ENCODE results near the gene GMDS. TPM values are rescaled to one million over a fixed set of nuclear protein-coding genes. Genes with fewer than 3 reads are reported as not detected.

Gene GMDS
- total RNA-seq, 1 experiment from 2014 or later, result 35.0 TPM

DNA sequence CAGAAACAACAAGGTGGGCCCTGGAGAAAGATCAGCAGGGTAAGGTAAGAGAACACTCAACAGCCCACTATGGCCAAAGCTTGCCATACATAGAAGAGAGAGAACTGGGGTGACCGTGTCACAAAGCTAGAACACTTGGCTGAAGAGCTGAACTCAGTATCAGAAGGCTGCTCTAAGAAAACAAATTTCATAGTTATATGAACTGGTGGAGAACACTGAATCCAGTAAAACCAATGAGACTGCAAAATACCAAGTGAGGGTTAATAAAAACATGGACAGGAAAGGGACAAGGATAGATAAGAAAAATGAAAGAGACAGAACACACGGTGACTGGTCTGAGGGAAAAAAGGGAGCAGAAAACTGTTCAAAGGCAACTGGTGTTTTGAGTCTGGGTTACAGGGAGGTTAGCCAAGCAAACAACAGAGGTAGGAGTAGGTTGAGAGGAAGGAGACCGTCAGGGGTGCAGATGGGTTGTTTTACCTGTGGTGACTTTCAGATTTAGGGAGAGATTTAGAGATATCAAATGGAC, 56.5 kb downstream of the GMDS start:
- Mint-ChIP-seq H3K9me3 (no peaks in the 10 kb centered on the region), H3K36me3 (no peaks in the 10 kb centered on the region), H3K27ac (no peak overlapping the region), H3K4me1 (peaks cover 31% of the 10 kb centered on the region), H3K27me3 (ENCODE audit: low read depth) (no peaks in the 10 kb centered on the region), H3K4me3 (no peak overlapping the region)
- ATAC-seq, result no peak
- CTCF ChIA-PET, result interaction anchor here (0.7 to 2.9 kb wide), 3 partner anchors 8 to 84 kb away, joined by 3 to 13 read pairs (median 4); no protein-coding TSS in a partner anchor
- DNase-seq (ENCODE audit: low spot score), result no peak
- TF ChIP-seq ATF1 (CRISPR knock-in tag; IDR thresholded peaks at IDR 0.05) (no peak), KAT7 (CRISPR knock-in tag; IDR thresholded peaks at IDR 0.05; ENCODE audit: borderline replicate concordance) (no peak), ZNF396 (CRISPR knock-in tag; IDR thresholded peaks at IDR 0.05; ENCODE audit: borderline replicate concordance) (no peak)
- TF ChIP-seq, protein P1, sequence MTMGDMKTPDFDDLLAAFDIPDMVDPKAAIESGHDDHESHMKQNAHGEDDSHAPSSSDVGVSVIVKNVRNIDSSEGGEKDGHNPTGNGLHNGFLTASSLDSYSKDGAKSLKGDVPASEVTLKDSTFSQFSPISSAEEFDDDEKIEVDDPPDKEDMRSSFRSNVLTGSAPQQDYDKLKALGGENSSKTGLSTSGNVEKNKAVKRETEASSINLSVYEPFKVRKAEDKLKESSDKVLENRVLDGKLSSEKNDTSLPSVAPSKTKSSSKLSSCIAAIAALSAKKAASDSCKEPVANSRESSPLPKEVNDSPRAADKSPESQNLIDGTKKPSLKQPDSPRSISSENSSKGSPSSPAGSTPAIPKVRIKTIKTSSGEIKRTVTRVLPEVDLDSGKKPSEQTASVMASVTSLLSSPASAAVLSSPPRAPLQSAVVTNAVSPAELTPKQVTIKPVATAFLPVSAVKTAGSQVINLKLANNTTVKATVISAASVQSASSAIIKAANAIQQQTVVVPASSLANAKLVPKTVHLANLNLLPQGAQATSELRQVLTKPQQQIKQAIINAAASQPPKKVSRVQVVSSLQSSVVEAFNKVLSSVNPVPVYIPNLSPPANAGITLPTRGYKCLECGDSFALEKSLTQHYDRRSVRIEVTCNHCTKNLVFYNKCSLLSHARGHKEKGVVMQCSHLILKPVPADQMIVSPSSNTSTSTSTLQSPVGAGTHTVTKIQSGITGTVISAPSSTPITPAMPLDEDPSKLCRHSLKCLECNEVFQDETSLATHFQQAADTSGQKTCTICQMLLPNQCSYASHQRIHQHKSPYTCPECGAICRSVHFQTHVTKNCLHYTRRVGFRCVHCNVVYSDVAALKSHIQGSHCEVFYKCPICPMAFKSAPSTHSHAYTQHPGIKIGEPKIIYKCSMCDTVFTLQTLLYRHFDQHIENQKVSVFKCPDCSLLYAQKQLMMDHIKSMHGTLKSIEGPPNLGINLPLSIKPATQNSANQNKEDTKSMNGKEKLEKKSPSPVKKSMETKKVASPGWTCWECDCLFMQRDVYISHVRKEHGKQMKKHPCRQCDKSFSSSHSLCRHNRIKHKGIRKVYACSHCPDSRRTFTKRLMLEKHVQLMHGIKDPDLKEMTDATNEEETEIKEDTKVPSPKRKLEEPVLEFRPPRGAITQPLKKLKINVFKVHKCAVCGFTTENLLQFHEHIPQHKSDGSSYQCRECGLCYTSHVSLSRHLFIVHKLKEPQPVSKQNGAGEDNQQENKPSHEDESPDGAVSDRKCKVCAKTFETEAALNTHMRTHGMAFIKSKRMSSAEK (CRISPR knock-in tag; IDR thresholded peaks at IDR 0.05; ENCODE audit: borderline replicate concordance), result no peak
- TF ChIP-seq, protein P2, sequence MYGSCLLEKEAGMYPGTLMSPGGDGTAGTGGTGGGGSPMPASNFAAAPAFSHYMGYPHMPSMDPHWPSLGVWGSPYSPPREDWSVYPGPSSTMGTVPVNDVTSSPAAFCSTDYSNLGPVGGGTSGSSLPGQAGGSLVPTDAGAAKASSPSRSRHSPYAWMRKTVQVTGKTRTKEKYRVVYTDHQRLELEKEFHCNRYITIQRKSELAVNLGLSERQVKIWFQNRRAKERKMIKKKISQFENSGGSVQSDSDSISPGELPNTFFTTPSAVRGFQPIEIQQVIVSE (CRISPR knock-in tag; IDR thresholded peaks at IDR 0.05; ENCODE audit: borderline replicate concordance), result no peak
- TF ChIP-seq, protein P3, sequence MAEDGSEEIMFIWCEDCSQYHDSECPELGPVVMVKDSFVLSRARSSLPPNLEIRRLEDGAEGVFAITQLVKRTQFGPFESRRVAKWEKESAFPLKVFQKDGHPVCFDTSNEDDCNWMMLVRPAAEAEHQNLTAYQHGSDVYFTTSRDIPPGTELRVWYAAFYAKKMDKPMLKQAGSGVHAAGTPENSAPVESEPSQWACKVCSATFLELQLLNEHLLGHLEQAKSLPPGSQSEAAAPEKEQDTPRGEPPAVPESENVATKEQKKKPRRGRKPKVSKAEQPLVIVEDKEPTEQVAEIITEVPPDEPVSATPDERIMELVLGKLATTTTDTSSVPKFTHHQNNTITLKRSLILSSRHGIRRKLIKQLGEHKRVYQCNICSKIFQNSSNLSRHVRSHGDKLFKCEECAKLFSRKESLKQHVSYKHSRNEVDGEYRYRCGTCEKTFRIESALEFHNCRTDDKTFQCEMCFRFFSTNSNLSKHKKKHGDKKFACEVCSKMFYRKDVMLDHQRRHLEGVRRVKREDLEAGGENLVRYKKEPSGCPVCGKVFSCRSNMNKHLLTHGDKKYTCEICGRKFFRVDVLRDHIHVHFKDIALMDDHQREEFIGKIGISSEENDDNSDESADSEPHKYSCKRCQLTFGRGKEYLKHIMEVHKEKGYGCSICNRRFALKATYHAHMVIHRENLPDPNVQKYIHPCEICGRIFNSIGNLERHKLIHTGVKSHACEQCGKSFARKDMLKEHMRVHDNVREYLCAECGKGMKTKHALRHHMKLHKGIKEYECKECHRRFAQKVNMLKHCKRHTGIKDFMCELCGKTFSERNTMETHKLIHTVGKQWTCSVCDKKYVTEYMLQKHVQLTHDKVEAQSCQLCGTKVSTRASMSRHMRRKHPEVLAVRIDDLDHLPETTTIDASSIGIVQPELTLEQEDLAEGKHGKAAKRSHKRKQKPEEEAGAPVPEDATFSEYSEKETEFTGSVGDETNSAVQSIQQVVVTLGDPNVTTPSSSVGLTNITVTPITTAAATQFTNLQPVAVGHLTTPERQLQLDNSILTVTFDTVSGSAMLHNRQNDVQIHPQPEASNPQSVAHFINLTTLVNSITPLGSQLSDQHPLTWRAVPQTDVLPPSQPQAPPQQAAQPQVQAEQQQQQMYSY (CRISPR knock-in tag; IDR thresholded peaks at IDR 0.05), result no peak
- TF ChIP-seq, protein P4, sequence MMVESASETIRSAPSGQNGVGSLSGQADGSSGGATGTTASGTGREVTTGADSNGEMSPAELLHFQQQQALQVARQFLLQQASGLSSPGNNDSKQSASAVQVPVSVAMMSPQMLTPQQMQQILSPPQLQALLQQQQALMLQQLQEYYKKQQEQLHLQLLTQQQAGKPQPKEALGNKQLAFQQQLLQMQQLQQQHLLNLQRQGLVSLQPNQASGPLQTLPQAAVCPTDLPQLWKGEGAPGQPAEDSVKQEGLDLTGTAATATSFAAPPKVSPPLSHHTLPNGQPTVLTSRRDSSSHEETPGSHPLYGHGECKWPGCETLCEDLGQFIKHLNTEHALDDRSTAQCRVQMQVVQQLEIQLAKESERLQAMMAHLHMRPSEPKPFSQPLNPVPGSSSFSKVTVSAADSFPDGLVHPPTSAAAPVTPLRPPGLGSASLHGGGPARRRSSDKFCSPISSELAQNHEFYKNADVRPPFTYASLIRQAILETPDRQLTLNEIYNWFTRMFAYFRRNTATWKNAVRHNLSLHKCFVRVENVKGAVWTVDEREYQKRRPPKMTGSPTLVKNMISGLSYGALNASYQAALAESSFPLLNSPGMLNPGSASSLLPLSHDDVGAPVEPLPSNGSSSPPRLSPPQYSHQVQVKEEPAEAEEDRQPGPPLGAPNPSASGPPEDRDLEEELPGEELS (CRISPR knock-in tag; IDR thresholded peaks at IDR 0.05), result no peak
- POLR2A ChIA-PET, result no interaction called here

DNA sequence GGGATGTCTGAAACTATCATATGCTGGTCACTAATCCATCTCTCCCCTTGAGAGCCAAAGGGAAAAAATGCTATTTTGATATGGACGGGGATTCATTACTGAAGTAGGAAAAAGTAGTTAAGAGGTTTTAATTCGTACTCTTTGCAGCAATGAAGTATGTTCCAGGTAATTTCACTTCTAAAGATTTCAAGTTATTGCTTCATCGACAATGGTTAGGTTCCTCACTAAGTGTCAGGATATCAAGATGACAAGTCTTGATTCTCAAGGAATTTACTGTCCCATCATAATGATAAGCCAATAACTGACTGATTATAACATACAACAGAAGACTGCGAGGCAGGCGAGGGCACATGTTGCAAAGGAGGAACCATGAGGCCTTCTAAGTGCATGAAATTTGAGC, 57.0 kb downstream of the GMDS start:
- Mint-ChIP-seq H3K27me3 (ENCODE audit: low read depth) (no peaks in the 10 kb centered on the region), H3K4me1 (peaks cover 31% of the 10 kb centered on the region), H3K27ac (no peak overlapping the region), H3K36me3 (no peaks in the 10 kb centered on the region), H3K4me3 (no peak overlapping the region), H3K9me3 (no peaks in the 10 kb centered on the region)
- ATAC-seq, result no peak
- DNase-seq (ENCODE audit: low spot score), result no peak
- ChIA-PET POLR2A (no interaction called here), CTCF (interaction anchor here (0.7 to 2.9 kb wide), 4 partner anchors 9 to 84 kb away, joined by 3 to 13 read pairs (median 4); no protein-coding TSS in a partner anchor)
- TF ChIP-seq GRHL2 (CRISPR knock-in tag; IDR thresholded peaks at IDR 0.05; ENCODE audit: insufficient replicate concordance, severe bottlenecking) (no peak), MXD4 (CRISPR knock-in tag; IDR thresholded peaks at IDR 0.05; ENCODE audit: borderline replicate concordance) (no peak)

DNA sequence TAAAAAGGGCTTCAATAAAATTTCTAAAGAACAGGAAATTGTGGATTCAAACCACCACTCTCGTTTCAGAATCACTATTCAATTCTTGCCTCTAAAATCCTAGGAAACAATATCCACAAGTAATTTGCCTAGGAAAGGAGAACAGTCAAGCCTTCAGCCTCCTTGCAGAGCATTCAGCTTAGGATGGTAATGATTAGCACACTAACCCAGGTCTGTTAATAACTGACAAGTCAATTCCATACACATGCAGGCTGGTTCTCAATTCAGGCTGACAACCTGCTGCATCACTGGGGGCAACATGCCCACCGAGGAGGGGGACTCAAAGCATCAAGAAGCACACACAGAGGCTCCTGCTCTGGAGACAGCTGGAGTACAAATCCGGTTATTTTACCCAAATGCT, 57.6 kb downstream of the GMDS start:
- H3K4me1 Mint-ChIP-seq, result peaks cover 31% of the 10 kb centered on the region
- no peaks in the 10 kb centered on the region for H3K9me3 Mint-ChIP-seq
- H3K4me3 Mint-ChIP-seq, result no peak overlapping the region
- ATAC-seq, result no peak
- no peaks in the 10 kb centered on the region for H3K36me3 Mint-ChIP-seq
- H3K27me3 Mint-ChIP-seq (ENCODE audit: low read depth), result no peaks in the 10 kb centered on the region
- H3K27ac Mint-ChIP-seq, result peak overlapping the region; percentile 50; the same call in 1 of the 2 replicates
- POLR2A ChIA-PET, result no interaction called here
- DNase-seq (ENCODE audit: low spot score), result no peak
- CTCF ChIA-PET, result interaction anchor here (0.8 to 2.9 kb wide), 3 partner anchors 9 to 29 kb away, joined by 4 to 13 read pairs (median 4); no protein-coding TSS in a partner anchor
- TF ChIP-seq ZNF671 (CRISPR knock-in tag; IDR thresholded peaks at IDR 0.05) (no peak), ETV6 (CRISPR knock-in tag; IDR thresholded peaks at IDR 0.05) (no peak), FOXK1 (CRISPR knock-in tag; IDR thresholded peaks at IDR 0.05) (no peak)
- TF ChIP-seq, protein P5, sequence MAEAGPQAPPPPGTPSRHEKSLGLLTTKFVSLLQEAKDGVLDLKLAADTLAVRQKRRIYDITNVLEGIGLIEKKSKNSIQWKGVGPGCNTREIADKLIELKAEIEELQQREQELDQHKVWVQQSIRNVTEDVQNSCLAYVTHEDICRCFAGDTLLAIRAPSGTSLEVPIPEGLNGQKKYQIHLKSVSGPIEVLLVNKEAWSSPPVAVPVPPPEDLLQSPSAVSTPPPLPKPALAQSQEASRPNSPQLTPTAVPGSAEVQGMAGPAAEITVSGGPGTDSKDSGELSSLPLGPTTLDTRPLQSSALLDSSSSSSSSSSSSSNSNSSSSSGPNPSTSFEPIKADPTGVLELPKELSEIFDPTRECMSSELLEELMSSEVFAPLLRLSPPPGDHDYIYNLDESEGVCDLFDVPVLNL (CRISPR knock-in tag; IDR thresholded peaks at IDR 0.05; ENCODE audit: borderline replicate concordance, low read depth), result no peak
- TF ChIP-seq, protein P6, sequence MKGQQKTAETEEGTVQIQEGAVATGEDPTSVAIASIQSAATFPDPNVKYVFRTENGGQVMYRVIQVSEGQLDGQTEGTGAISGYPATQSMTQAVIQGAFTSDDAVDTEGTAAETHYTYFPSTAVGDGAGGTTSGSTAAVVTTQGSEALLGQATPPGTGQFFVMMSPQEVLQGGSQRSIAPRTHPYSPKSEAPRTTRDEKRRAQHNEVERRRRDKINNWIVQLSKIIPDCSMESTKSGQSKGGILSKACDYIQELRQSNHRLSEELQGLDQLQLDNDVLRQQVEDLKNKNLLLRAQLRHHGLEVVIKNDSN (CRISPR knock-in tag; IDR thresholded peaks at IDR 0.05), result no peak

All from WTC11 (cell line).